Measurements from ENCODE around the gene KTN1. TPM values are rescaled to one million over a fixed set of nuclear protein-coding genes. Genes with fewer than 3 reads are reported as not detected.

Gene KTN1
- total RNA-seq, 1 experiment from 2014 or later: 138 TPM

- POLR2A ChIA-PET: no interaction called here
- Mint-ChIP-seq H3K27me3 (ENCODE audit: insufficient read depth, unreplicated experiment) (no peaks in the 10 kb centered on the region), H3K9me3 (ENCODE audit: unreplicated experiment) (no peaks in the 10 kb centered on the region), H3K4me3 (ENCODE audit: unreplicated experiment) (no peak overlapping the region), H3K36me3 (ENCODE audit: insufficient read depth, unreplicated experiment) (peaks cover 53% of the 10 kb centered on the region), H3K4me1 (ENCODE audit: low read depth, unreplicated experiment) (peaks cover 5% of the 10 kb centered on the region), H3K27ac (ENCODE audit: unreplicated experiment) (no peak overlapping the region)
- Histone ChIP-seq H3K4me1 (no peaks in the 10 kb centered on the region), H3K9me3 (no peaks in the 10 kb centered on the region), H3K36me3 (ENCODE audit: control insufficient read depth, insufficient read depth, low read length) (peaks cover 1% of the 10 kb centered on the region; the same call in 1 of the 2 replicates), H3K27me3 (replicated peaks; ENCODE audit: control insufficient read depth, insufficient read depth, low read length) (no peaks in the 10 kb centered on the region), H3K4me3 (ENCODE audit: low read depth, low read length) (no peak overlapping the region)
- BruUV-seq (replicated peaks): no TSS peak
- no peak for TF ChIP-seq CTCF (IDR thresholded peaks at IDR 0.05; ENCODE audit: insufficient read depth in 1 of 2, low read depth in 1 of 2, low read length in 1 of 2, severe bottlenecking in 1 of 2, unreplicated experiment in 1 of 2)
- intact Hi-C loops (cut with micrococcal nuclease; ENCODE audit: unreplicated experiment): no loop called here
- CTCF ChIA-PET: no interaction called here
- no peak for DNase-seq
Observed at GRCh38 chr14:55665067-55665675, 85.2 kb downstream of the KTN1 start.

- CTCF ChIA-PET: no interaction called here
Observed at GRCh38 chr14:55667801-55668200, 87.8 kb downstream of the KTN1 start.

GRCh38 chr14:55671641-55672040 lies 91.6 kb downstream of the KTN1 start:
- H3K36me3 ChIP-seq (ENCODE audit: control insufficient read depth, insufficient read depth, low read length): no peaks in the 10 kb centered on the region
- H3K4me3 ChIP-seq (ENCODE audit: low read depth, low read length): no peak overlapping the region
- POLR2A ChIA-PET: no interaction called here
- no peaks in the 10 kb centered on the region for H3K27me3 ChIP-seq (replicated peaks; ENCODE audit: control insufficient read depth, insufficient read depth, low read length)
- DNase-seq: no peak
- no peak for TF ChIP-seq CTCF (IDR thresholded peaks at IDR 0.05; ENCODE audit: insufficient read depth in 1 of 2, low read depth in 1 of 2, low read length in 1 of 2, severe bottlenecking in 1 of 2, unreplicated experiment in 1 of 2)
- Mint-ChIP-seq H3K4me1 (ENCODE audit: low read depth, unreplicated experiment) (peaks cover 5% of the 10 kb centered on the region), H3K36me3 (ENCODE audit: insufficient read depth, unreplicated experiment) (peaks cover 53% of the 10 kb centered on the region), H3K9me3 (ENCODE audit: unreplicated experiment) (no peaks in the 10 kb centered on the region), H3K27ac (ENCODE audit: unreplicated experiment) (no peak overlapping the region), H3K4me3 (ENCODE audit: unreplicated experiment) (no peak overlapping the region), H3K27me3 (ENCODE audit: insufficient read depth, unreplicated experiment) (no peaks in the 10 kb centered on the region)
- intact Hi-C loops (cut with micrococcal nuclease; ENCODE audit: unreplicated experiment): no loop called here
- CTCF ChIA-PET: no interaction called here
- BruUV-seq (replicated peaks): no TSS peak
- no peaks in the 10 kb centered on the region for H3K4me1 ChIP-seq
- H3K9me3 ChIP-seq: no peaks in the 10 kb centered on the region; the same call in 1 of the 2 replicates

More at GRCh38 chr14:55667801-55668200, 87.8 kb downstream of the KTN1 start:
- Histone ChIP-seq H3K36me3 (ENCODE audit: control insufficient read depth, insufficient read depth, low read length) (peaks cover 1% of the 10 kb centered on the region; the same call in 1 of the 2 replicates), H3K4me1 (no peaks in the 10 kb centered on the region), H3K9me3 (no peaks in the 10 kb centered on the region), H3K4me3 (ENCODE audit: low read depth, low read length) (no peak overlapping the region), H3K27me3 (replicated peaks; ENCODE audit: control insufficient read depth, insufficient read depth, low read length) (no peaks in the 10 kb centered on the region)
- no peak for TF ChIP-seq CTCF (IDR thresholded peaks at IDR 0.05; ENCODE audit: insufficient read depth in 1 of 2, low read depth in 1 of 2, low read length in 1 of 2, severe bottlenecking in 1 of 2, unreplicated experiment in 1 of 2)
- H3K27ac Mint-ChIP-seq (ENCODE audit: unreplicated experiment): no peak overlapping the region
- H3K4me3 Mint-ChIP-seq (ENCODE audit: unreplicated experiment): no peak overlapping the region
- H3K36me3 Mint-ChIP-seq (ENCODE audit: insufficient read depth, unreplicated experiment): peaks cover 50% of the 10 kb centered on the region
- H3K9me3 Mint-ChIP-seq (ENCODE audit: unreplicated experiment): no peaks in the 10 kb centered on the region
- DNase-seq: no peak
- intact Hi-C loops (cut with micrococcal nuclease; ENCODE audit: unreplicated experiment): no loop called here
- H3K4me1 Mint-ChIP-seq (ENCODE audit: low read depth, unreplicated experiment): peaks cover 5% of the 10 kb centered on the region
- POLR2A ChIA-PET: no interaction called here
- no peaks in the 10 kb centered on the region for H3K27me3 Mint-ChIP-seq (ENCODE audit: insufficient read depth, unreplicated experiment)
- no TSS peak for BruUV-seq (replicated peaks)
